GM23338 (cell line): Measurements from ENCODE around the gene ATOH8.

Experiments used
- CREB1 ChIP-seq: fragments of 250-450 bp; sonication (Bioruptor Pico); IDR thresholded peaks from 2 replicates; pipeline ENCODE4 v1.5.0; 2020; ENCODE audit warnings: low read depth, mild to moderate bottlenecking, moderate library complexity
- CTCF ChIP-seq, 2 experiments: fragments of 200-600 bp in 1 of 2; sonication (generic) in 1 of 2; conservative IDR thresholded peaks; 2 replicates each; pipeline versions ENCODE4 v1.5.1 to v1.6.1; 2016 to 2017; ENCODE audit warnings: antibody characterized with exemption in 2 of 2, low read depth in 2 of 2, mild to moderate bottlenecking in 2 of 2, moderate library complexity in 1 of 2
- ETS1 ChIP-seq: IDR thresholded peaks from 2 replicates; pipeline ENCODE4 v1.6.1; 2016; ENCODE audit warnings: antibody characterized with exemption
- EZH2 ChIP-seq: fragments of 200-600 bp; sonication (generic); IDR thresholded peaks from one replicate; pipeline ENCODE4 v1.8.0; 2017; ENCODE audit warnings: antibody characterized with exemption, mild to moderate bottlenecking, low read depth; ENCODE audit not compliant: unreplicated experiment
- EZH2phosphoT487 ChIP-seq: fragments of 200-600 bp; sonication (generic); IDR thresholded peaks from one replicate; pipeline ENCODE4 v1.8.1; 2018; ENCODE audit warnings: antibody characterized with exemption; ENCODE audit not compliant: unreplicated experiment
- JUNB ChIP-seq: IDR thresholded peaks from one replicate; pipeline ENCODE4 v1.6.1; 2016; ENCODE audit warnings: antibody characterized with exemption; ENCODE audit not compliant: unreplicated experiment
- POLR2AphosphoS5 ChIP-seq: IDR thresholded peaks from 2 replicates; pipeline ENCODE4 v1.6.1; 2016; ENCODE audit warnings: antibody characterized with exemption, low read depth

GRCh38 chr2:85753525-85754312 lies at the start of gene ATOH8:
- TF ChIP-seq CTCF (conservative IDR thresholded peaks at IDR 0.05; ENCODE audit: low read depth in 2 of 2) (no peak), EZH2phosphoT487 (no peak), EZH2 (no peak), ETS1 (no peak), CREB1 (CRISPR knock-in tag) (no peak), POLR2AphosphoS5 (no peak), JUNB (no peak)
